ENCODE measurements around the gene OR10A3.
A peak's percentile ranks its signal among the peaks of the same experiment; 100 is the strongest.

The OR10A3 gene

DNA sequence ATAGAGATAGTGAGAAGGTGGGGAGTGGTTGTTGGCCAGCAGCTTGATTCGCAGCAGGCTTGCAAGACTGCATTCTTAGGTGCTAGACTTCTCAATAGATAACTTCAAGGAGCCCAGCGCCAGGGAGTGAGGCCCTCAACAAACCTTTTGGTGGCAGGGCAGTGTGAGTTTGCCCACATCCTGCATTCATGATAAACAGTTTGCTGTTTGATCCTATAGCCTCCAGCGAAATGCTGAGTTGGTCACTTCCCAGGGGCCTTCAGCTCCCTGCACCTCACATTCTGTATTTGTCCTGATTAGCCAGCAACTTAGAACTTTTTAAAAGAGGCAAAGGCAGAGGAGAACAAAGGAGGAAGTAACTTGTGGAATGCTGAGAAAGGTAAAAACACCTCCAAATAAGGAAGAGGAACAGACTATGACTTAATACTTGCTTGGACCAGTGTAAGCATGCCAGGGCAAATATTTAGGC lies 35.5 kb downstream of the OR10A3 start:
- Mint-ChIP-seq H3K9me3 (no peaks in the 10 kb centered on the region), H3K4me3 (no peak overlapping the region), H3K4me1 (no peaks in the 10 kb centered on the region), H3K27me3 (peaks cover 62% of the 10 kb centered on the region), H3K27ac (no peak overlapping the region)
- ATAC-seq (no peak), DNase-seq (no peak)

DNA sequence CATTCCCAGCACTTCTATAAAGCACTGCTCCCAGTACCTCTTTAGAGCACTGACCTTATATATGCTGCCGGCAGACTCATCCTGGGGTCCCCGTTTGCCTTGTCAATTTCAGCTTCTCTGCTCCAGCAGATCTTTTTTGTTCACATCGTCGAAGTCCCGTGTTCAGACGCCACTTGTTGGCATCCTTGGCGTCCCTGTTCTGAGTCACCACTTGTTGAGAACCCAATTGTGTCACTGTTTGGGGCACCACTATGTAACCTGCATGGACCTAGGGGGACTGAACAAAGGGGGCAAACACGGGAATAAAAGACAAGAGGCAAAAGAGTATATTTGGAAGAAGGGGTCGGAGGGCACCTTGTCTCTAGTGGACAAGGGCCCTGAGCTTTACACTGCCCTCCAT lies 36.0 kb downstream of the OR10A3 start:
- Mint-ChIP-seq H3K9me3 (no peaks in the 10 kb centered on the region), H3K4me3 (no peak overlapping the region), H3K4me1 (no peaks in the 10 kb centered on the region), H3K27ac (no peak overlapping the region), H3K27me3 (peaks cover 62% of the 10 kb centered on the region)
- DNase-seq (no peak), ATAC-seq (no peak)

DNA sequence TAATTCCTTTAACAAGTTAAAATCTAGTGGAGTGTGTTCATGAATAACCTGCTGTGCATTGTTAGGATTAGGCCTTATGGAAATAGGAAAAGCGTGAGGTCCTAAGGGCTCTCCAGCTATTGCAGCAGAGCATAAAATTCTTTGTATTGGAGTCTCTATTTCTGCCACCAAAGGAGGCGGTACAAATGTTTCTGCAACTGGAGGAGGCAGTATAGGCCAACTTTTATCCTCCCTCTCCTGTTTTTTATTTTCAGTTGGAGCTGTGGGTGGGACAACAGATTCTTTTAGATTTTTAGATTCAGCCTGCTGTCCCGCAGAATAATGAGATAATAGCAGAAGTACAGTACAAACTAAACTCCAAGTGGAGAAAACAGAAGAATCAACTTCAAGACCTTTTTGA lies 36.6 kb downstream of the OR10A3 start:
- Mint-ChIP-seq H3K27ac (no peak overlapping the region), H3K9me3 (no peaks in the 10 kb centered on the region), H3K27me3 (peaks cover 55% of the 10 kb centered on the region), H3K4me3 (no peak overlapping the region), H3K4me1 (no peaks in the 10 kb centered on the region)
- no peak for DNase-seq
- no peak for ATAC-seq

DNA sequence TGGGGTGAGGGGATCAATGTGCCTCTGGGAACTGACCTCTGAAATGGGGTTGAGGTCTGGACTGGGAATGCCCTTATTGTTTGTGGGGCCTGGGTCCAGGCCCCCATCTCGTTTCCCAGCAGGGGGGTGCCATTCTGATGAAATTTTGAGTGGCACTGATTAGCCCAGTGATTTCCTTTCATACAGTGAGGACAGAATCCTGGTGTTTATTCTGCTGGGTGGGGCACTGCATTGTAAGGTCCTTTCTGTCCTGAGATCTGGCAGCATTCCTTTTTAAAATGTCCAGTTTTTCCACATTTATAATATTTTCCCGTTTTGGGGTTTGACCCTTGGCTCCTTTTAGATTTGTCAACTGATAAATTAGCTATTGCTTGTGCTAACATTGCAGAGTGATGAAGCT lies 37.6 kb downstream of the OR10A3 start:
- H3K4me1 Mint-ChIP-seq, result no peaks in the 10 kb centered on the region
- no peak overlapping the region for H3K27ac Mint-ChIP-seq
- no peak overlapping the region for H3K4me3 Mint-ChIP-seq
- DNase-seq (no peak), ATAC-seq (no peak)
- H3K9me3 Mint-ChIP-seq, result no peaks in the 10 kb centered on the region
- peaks cover 51% of the 10 kb centered on the region for H3K27me3 Mint-ChIP-seq

DNA sequence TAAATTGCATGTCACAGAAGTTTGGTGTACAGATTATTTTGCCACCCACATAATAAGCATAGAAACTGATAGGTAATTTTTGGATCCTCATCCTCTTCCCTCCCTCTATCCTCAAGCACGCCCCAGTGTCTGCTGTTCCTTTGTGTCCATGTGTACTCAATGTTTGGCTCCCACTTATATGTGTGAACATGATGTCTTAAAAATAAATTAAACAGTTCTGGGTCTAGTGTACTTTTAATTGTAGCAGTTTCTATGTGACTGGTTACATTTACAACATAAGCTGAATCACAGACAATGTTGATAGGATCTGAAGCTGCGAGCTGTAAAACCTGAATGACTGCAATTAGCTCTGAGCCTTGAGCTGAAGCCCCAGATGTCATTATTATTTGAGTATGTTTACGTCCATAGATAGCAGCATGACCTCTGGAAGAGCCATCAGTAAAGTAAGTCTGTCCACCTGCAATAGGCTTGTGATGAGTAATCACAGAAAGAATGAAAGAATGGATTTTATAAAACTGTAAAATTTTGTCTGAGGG lies 40.1 kb downstream of the OR10A3 start:
- DNase-seq (no peak), ATAC-seq (no peak)
- Mint-ChIP-seq H3K4me1 (no peaks in the 10 kb centered on the region), H3K9me3 (no peaks in the 10 kb centered on the region), H3K27me3 (peaks cover 40% of the 10 kb centered on the region), H3K27ac (no peak overlapping the region), H3K4me3 (no peak overlapping the region)

DNA sequence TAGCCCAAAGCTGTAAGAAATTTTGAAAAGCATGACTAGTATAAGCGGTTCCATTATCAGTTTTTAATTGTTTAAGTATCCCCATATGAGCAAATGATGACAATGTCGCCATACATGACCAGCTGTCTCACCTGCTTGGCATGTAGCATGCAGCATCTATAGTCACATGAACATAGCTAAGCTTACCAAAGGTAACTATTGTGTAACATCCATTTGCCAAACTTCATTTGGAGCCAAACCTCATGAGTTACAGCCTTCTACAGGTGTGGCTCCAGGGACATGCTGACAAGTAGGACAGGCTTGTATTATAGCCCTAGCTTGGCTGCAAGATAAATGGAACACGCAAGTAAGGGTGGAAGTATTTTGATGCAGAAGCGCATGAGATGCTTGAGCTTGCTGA lies 40.8 kb downstream of the OR10A3 start:
- no peaks in the 10 kb centered on the region for H3K4me1 Mint-ChIP-seq
- no peaks in the 10 kb centered on the region for H3K9me3 Mint-ChIP-seq
- H3K27ac Mint-ChIP-seq, result no peak overlapping the region
- ATAC-seq, result no peak
- no peak for DNase-seq
- peaks cover 37% of the 10 kb centered on the region for H3K27me3 Mint-ChIP-seq
- no peak overlapping the region for H3K4me3 Mint-ChIP-seq

DNA sequence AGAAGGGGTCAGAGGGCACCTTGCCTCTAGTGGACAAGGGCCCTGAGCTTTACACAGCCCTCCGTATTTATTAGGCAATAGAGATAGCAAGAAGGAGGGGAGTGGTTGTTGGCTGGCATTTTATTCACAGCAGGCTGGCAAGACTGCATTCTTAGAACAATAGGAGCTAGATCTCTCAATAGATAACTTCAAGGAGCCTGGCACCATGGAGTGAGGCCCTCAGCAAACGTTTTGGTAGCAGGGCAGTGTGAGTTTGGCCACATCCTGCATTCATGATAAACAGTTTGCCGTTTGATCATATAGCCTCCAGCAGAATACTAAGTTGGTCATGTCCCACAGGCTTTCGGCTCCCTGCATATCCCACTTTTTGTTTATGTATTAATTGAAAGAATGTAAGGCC lies 42.1 kb downstream of the OR10A3 start:
- H3K27ac Mint-ChIP-seq, result no peak overlapping the region
- ATAC-seq (no peak), DNase-seq (no peak)
- H3K4me1 Mint-ChIP-seq, result no peaks in the 10 kb centered on the region
- H3K9me3 Mint-ChIP-seq, result no peaks in the 10 kb centered on the region
- H3K4me3 Mint-ChIP-seq, result no peak overlapping the region
- peaks cover 31% of the 10 kb centered on the region for H3K27me3 Mint-ChIP-seq

DNA sequence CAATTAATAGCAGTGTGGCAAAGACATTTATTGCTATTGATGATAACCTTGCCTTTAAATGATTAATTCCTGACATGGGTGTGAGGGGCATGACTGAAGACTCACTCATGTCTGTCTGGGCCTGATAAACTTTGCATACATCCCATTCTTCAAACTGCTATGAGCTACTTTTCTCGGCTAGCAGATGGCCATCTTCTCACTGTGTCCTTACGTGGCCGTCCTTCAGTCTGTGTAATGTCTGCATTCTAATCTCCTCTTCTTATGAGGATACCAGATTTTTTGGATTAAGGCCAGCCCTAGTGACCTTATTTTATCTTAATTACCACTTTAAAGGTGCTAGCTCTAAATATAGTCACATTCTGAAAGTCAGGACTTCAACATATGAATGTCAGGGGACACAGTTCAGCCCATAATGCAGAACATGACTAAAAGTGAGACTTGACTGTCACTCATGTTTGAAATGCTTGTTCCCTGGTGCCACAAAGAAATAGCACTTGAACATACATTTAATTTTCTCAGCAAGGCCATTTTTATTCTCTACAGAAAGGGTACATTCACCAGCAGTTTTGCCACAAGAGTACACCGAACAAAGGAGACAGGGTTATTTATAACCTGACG lies 42.7 kb downstream of the OR10A3 start:
- Mint-ChIP-seq H3K27ac (no peak overlapping the region), H3K9me3 (no peaks in the 10 kb centered on the region), H3K4me1 (no peaks in the 10 kb centered on the region), H3K4me3 (no peak overlapping the region), H3K27me3 (peaks cover 25% of the 10 kb centered on the region)
- DNase-seq (no peak), ATAC-seq (no peak)

DNA sequence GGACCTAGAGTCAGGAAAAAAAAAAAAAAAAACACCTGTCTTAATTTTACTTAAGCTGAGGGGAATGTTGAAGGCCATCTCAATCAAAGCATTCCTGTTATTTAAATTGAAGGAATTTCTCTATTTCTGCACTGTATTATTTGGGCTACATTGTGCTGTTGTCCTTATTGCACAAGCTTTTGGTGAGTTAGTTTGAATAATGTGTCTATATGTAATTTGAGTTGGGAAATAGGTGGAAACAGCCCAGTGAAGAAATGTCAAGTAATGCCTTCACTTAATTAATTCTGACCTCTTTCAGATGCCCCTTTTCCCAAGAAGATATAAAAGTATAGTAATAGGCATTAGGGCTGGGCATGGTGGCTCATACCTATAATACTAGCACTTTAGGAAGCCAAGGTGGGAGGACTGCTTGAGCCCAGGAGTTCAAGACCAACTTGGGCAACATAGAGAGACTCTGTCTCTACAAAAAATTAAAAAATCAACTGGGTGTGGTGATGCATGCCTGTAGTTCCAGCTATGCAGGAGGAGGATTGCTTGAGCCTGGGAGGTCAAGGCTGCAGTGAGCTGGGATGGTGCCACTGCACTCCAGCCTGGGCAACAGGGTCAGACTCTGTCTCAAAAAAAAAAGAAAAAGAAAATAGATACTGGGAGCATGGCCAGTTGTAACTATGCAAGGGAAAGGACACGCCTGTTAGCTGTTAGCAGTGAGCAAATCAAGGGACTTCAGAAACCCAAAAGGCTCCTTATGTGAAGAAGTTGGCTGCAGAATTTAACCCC lies 45.3 kb downstream of the OR10A3 start:
- Mint-ChIP-seq H3K4me1 (peaks cover 9% of the 10 kb centered on the region), H3K9me3 (no peaks in the 10 kb centered on the region), H3K4me3 (no peak overlapping the region), H3K27me3 (peaks cover 11% of the 10 kb centered on the region), H3K27ac (no peak overlapping the region)
- no peak for DNase-seq
- no peak for ATAC-seq

DNA sequence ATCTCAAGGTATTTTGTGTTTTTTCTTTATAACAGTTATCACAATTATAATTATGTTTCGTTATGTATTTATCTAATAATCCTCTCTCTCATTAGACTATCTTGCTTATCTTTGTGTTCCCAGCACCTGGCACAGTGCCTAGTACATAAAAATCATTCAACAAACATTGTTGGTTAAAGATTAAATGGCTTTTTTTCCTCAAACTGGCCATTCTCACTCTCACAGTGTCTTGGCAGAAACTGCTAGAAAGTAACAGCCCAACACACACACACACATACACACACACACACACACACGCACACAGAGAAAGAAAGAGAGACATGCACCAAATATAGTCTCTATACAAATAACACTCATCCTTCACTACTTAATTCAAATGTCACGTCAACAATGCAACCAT lies 47.3 kb downstream of the OR10A3 start:
- no peak for ATAC-seq
- H3K27ac Mint-ChIP-seq, result peak overlapping the region in 1 of 2 donors; percentile 83
- H3K4me3 Mint-ChIP-seq, result no peak overlapping the region
- H3K27me3 Mint-ChIP-seq, result peaks cover 8% of the 10 kb centered on the region
- no peak for DNase-seq
- H3K9me3 Mint-ChIP-seq, result no peaks in the 10 kb centered on the region
- peaks cover 14% of the 10 kb centered on the region for H3K4me1 Mint-ChIP-seq

DNA sequence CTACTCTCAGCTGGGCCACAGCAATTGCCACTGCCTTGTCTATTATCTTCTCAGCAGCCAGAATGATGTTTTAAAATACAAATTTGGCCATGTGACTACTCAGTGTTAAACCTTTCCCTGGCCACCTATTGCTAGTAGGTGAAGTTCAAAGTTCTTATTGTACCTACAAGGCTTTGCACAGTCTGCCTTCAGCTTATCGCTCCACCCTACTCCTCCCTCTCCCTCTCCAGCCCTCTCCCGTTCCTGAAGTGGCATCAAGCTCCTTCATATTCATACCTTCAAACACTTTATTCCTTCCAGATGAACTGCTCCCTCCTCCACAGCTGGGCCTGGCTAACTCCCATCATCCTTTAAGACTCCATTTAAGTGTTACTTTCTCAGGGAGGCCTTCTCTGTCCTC lies 47.7 kb downstream of the OR10A3 start:
- Mint-ChIP-seq H3K4me3 (no peak overlapping the region), H3K4me1 (peaks cover 14% of the 10 kb centered on the region), H3K27ac (peak overlapping the region in 1 of 2 donors; percentile 83), H3K27me3 (peaks cover 9% of the 10 kb centered on the region), H3K9me3 (no peaks in the 10 kb centered on the region)
- no peak for DNase-seq
- no peak for ATAC-seq

DNA sequence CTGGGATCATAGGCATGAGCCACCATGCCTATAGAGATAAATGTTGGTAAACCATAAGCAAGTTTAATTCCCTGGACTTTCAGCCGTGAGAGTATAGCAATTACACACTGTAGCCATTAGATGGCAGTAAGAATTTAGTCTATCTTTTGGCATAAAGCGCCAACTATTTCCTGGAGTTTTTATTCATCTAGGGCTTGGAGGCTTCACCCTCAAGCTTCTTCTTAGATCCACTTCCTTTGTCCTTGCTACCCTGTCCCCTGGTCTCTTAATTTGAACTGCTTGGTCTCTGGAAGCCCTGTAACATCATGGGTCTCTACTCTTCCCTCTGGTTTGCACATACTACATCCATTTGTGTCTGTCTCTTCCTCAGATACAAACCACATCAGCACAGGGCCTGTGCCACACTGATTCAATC lies 48.7 kb downstream of the OR10A3 start:
- Mint-ChIP-seq H3K9me3 (no peaks in the 10 kb centered on the region), H3K4me1 (peaks cover 14% of the 10 kb centered on the region), H3K27me3 (peaks cover 15% of the 10 kb centered on the region), H3K4me3 (no peak overlapping the region), H3K27ac (no peak overlapping the region)
- ATAC-seq, result peak; percentile 78
- DNase-seq, result peak; percentile 9 to 15

DNA sequence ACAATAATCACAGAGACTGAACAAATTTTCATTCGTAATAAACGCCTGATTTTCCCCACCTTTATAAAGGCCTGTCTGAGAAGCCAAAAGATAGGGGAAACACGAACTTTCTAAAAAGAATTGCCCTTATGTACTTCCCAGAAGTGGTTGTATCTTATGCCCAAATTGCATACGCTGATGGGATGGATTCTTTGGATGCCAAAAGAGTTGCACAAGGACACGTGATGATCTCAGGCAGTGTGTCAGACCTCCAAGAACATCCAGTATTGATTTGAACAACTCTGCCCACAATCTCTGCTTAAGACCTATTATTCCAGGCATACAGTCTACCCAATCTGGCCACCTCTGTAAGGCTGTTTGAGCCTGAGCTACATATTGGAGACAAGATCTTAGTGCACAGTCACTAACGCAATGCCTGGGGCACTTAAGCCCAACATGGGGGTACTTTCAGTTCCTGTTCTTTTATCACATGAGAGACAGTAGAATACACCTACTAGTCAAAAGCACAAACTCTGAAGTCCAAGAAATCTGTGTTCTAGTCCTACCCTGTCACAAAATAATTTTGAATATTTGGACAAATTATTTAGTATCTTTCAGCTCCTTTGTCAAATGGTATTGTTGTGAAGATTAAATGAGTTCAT lies 49.3 kb downstream of the OR10A3 start:
- Mint-ChIP-seq H3K4me1 (peaks cover 14% of the 10 kb centered on the region), H3K4me3 (no peak overlapping the region), H3K27ac (no peak overlapping the region), H3K27me3 (peaks cover 15% of the 10 kb centered on the region), H3K9me3 (no peaks in the 10 kb centered on the region)
- no peak for DNase-seq
- ATAC-seq, result no peak

DNA sequence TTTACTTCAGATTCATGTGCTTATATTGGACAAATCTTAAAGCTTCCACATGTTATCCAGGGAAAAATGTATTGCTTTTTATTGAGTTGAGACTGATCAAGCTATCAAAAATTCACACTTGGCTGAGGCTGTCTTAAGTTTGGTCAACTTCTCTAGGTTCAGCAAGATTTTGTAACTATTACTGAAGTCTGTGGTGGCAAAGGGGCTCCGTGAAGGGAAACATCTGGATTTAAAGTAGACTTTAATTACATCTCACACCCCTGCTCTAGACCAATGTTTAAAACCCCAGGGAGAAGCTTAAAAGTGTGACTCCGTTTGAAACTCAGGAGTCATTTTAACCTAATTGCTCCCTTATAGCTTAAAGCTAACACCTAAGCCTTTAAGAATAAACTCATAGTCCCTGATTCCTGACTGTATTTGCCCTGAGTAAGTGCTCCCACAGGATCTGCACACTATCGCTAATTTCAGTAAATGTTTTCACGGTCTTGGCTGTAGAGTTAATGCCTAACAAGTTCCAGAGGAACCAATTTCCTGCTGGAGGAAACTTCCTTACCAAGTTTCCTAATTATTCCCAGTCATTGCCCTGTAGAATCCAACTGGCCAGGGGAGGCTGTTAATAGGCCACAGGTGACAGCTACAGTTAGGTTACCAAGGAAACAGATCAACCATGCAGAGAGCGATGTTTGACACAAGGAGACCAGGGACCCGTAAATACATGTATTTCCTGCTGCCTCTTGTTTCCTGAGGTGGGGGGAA lies 50.9 kb downstream of the OR10A3 start:
- DNase-seq, result no peak
- no peak overlapping the region for H3K4me3 Mint-ChIP-seq
- no peaks in the 10 kb centered on the region for H3K9me3 Mint-ChIP-seq
- H3K27ac Mint-ChIP-seq, result no peak overlapping the region
- peaks cover 8% of the 10 kb centered on the region for H3K27me3 Mint-ChIP-seq
- H3K4me1 Mint-ChIP-seq, result peaks cover 14% of the 10 kb centered on the region
- no peak for ATAC-seq

DNA sequence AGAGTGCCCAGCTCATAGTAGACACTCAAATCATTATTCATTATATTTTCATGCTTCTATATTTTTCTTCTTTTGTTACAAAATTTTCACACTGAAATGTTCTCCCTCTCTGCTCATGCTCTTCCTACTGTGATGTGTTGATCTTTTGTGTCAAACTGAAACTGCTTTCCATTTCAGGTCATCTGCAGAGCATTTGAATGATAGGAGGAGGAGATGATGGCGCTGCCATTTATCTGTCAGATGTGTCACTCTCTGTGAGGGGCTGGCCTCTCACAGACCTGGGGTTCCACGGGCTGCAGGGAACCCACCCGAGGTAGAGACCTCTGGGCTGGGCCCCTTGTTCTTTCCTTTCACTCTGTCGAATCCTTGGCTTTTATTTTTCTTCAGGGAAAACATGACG lies 51.5 kb downstream of the OR10A3 start:
- Mint-ChIP-seq H3K27ac (no peak overlapping the region), H3K4me1 (peaks cover 14% of the 10 kb centered on the region), H3K4me3 (no peak overlapping the region), H3K9me3 (no peaks in the 10 kb centered on the region), H3K27me3 (peaks cover 8% of the 10 kb centered on the region)
- ATAC-seq (no peak), DNase-seq (no peak)
